ENCODE measurements around the gene UST. TPM values are rescaled to one million over a fixed set of nuclear protein-coding genes. Genes with fewer than 3 reads are reported as not detected.

UST gene
- total RNA-seq, 4 donors from 2014 or later, result 2.3 to 8.4 (median 2.8) TPM

- H3K4me1 ChIP-seq, result peaks cover 3 to 12% of the 10 kb centered on the region in 2 donors
Measured at GRCh38 chr6:148867862-148868261, 121.0 kb downstream of the UST start.

GRCh38 chr6:148868314-148868713 is 121.5 kb downstream of the UST start:
- intact Hi-C loops (cut with DNase I; ENCODE audit: low total_unique reads) (no loop called here), in situ Hi-C loops (cut with MboI; ENCODE audit: low sequenced_read_pairs in 4 of 4) (no loop called here)
- H3K27ac ChIP-seq, result no peak overlapping the region
- no peaks in the 10 kb centered on the region for H3K36me3 ChIP-seq
- H3K4me1 ChIP-seq, result peaks cover 3 to 12% of the 10 kb centered on the region in 2 donors
- TF ChIP-seq CTCF (IDR thresholded peaks at IDR 0.05 in 4 of 5, conservative IDR thresholded peaks at IDR 0.05 in 1 of 5), result no peak
- no peak for TF ChIP-seq POLR2A (IDR thresholded peaks at IDR 0.05)
- H3K9me3 ChIP-seq, result no peaks in the 10 kb centered on the region
- no peak overlapping the region for H3K4me3 ChIP-seq
- H3K27me3 ChIP-seq, result no peaks in the 10 kb centered on the region
- ATAC-seq (no peak), DNase-seq (no peak)

More at GRCh38 chr6:148867862-148868261, 121.0 kb downstream of the UST start:
- in situ Hi-C loops (cut with MboI; ENCODE audit: low sequenced_read_pairs in 4 of 4), result no loop called here
- no peaks in the 10 kb centered on the region for H3K27me3 ChIP-seq
- no peak overlapping the region for H3K4me3 ChIP-seq
- H3K36me3 ChIP-seq, result no peaks in the 10 kb centered on the region
- H3K27ac ChIP-seq, result no peak overlapping the region
- no peak for DNase-seq
- TF ChIP-seq CTCF (IDR thresholded peaks at IDR 0.05 in 4 of 5, conservative IDR thresholded peaks at IDR 0.05 in 1 of 5) (no peak), POLR2A (IDR thresholded peaks at IDR 0.05) (no peak)
- no peaks in the 10 kb centered on the region for H3K9me3 ChIP-seq
- ATAC-seq, result no peak
- intact Hi-C loops (cut with DNase I; ENCODE audit: low total_unique reads), result no loop called here

- DNase-seq, result no peak
- H3K27me3 ChIP-seq, result no peaks in the 10 kb centered on the region
- TF ChIP-seq CTCF (IDR thresholded peaks at IDR 0.05 in 4 of 5, conservative IDR thresholded peaks at IDR 0.05 in 1 of 5) (no peak), POLR2A (IDR thresholded peaks at IDR 0.05) (no peak)
- peaks cover 3 to 12% of the 10 kb centered on the region in 2 donors for H3K4me1 ChIP-seq
- intact Hi-C loops (cut with DNase I; ENCODE audit: low total_unique reads) (no loop called here), in situ Hi-C loops (cut with MboI; ENCODE audit: low sequenced_read_pairs in 4 of 4) (no loop called here)
- H3K4me3 ChIP-seq, result no peak overlapping the region
- no peak overlapping the region for H3K27ac ChIP-seq
- no peaks in the 10 kb centered on the region for H3K9me3 ChIP-seq
- ATAC-seq, result no peak
- no peaks in the 10 kb centered on the region for H3K36me3 ChIP-seq
Measured at GRCh38 chr6:148868901-148869300, 122.1 kb downstream of the UST start.

DNA sequence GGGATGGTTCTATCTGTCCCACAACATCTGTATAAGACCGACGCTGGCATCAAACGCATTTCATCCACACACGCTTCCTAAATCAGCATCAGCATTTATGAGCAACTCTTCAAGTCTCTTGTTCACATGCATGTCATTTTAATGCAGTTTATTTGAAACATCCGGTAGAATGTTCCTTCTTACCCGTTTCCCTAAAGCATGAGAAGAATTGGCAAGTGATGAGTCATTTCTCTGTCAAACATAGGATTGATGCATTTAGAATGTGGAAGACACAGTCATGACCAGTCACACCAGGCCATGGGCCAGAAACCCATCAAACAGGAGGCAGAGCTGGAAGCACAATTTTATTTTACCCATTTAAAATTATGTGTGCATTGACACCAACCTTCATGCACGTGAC is 122.8 kb downstream of the UST start:
- TF ChIP-seq POLR2A (IDR thresholded peaks at IDR 0.05) (no peak), CTCF (IDR thresholded peaks at IDR 0.05 in 4 of 5, conservative IDR thresholded peaks at IDR 0.05 in 1 of 5) (no peak)
- intact Hi-C loops (cut with DNase I; ENCODE audit: low total_unique reads) (no loop called here), in situ Hi-C loops (cut with MboI; ENCODE audit: low sequenced_read_pairs in 4 of 4) (no loop called here)
- peaks cover 3 to 12% of the 10 kb centered on the region in 2 donors for H3K4me1 ChIP-seq
- no peak overlapping the region for H3K27ac ChIP-seq
- H3K9me3 ChIP-seq, result no peaks in the 10 kb centered on the region
- H3K36me3 ChIP-seq, result no peaks in the 10 kb centered on the region
- H3K27me3 ChIP-seq, result no peaks in the 10 kb centered on the region
- ATAC-seq (no peak), DNase-seq (no peak)
- no peak overlapping the region for H3K4me3 ChIP-seq

- Histone ChIP-seq H3K4me1 (peaks cover 3 to 12% of the 10 kb centered on the region in 2 donors), H3K36me3 (no peaks in the 10 kb centered on the region), H3K27ac (no peak overlapping the region), H3K27me3 (no peaks in the 10 kb centered on the region), H3K9me3 (no peaks in the 10 kb centered on the region), H3K4me3 (no peak overlapping the region)
- intact Hi-C loops (cut with DNase I; ENCODE audit: low total_unique reads), result no loop called here
- TF ChIP-seq POLR2A (IDR thresholded peaks at IDR 0.05) (no peak), CTCF (IDR thresholded peaks at IDR 0.05 in 4 of 5, conservative IDR thresholded peaks at IDR 0.05 in 1 of 5) (no peak)
- no peak for ATAC-seq
- no peak for DNase-seq
- in situ Hi-C loops (cut with MboI; ENCODE audit: low sequenced_read_pairs in 4 of 4), result no loop called here
Measured at GRCh38 chr6:148873154-148873553, 126.3 kb downstream of the UST start.

All from gastrocnemius medialis (tissue), 4 donors.